ENCODE measurements around the gene EFNA5.

Gene EFNA5

DNA sequence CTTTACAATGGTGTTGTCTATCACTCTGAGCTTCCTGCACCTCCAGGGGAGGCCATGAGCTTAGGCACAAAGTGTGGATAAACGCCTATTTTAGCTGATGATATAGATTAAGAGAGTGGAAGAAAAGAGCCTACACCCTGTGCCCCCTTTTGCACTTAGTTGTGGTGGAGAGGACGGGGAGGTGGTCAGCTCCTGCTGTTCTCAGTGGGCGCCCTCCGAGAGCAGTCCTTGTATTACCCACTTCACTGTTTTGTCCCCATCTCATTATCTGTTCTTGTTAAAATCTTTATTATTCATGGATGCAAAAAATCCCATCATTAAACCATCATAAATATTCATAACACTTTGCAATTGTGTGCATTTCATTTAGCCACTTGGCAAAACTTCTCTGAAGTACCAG is 303.3 kb downstream of the EFNA5 start:
- Histone ChIP-seq H3K4me3 (no peak overlapping the region), H3K27ac (no peak overlapping the region)
- TF ChIP-seq EZH2 (IDR thresholded peaks at IDR 0.05) = no peak
- no peak for TF ChIP-seq POLR2AphosphoS5 (IDR thresholded peaks at IDR 0.05; ENCODE audit: borderline replicate concordance, low read depth, low read length)
- no peak for TF ChIP-seq FOXP2 (optimal IDR thresholded peaks at IDR 0.05; ENCODE audit: control extremely low read depth, extremely low read length, insufficient read depth)

DNA sequence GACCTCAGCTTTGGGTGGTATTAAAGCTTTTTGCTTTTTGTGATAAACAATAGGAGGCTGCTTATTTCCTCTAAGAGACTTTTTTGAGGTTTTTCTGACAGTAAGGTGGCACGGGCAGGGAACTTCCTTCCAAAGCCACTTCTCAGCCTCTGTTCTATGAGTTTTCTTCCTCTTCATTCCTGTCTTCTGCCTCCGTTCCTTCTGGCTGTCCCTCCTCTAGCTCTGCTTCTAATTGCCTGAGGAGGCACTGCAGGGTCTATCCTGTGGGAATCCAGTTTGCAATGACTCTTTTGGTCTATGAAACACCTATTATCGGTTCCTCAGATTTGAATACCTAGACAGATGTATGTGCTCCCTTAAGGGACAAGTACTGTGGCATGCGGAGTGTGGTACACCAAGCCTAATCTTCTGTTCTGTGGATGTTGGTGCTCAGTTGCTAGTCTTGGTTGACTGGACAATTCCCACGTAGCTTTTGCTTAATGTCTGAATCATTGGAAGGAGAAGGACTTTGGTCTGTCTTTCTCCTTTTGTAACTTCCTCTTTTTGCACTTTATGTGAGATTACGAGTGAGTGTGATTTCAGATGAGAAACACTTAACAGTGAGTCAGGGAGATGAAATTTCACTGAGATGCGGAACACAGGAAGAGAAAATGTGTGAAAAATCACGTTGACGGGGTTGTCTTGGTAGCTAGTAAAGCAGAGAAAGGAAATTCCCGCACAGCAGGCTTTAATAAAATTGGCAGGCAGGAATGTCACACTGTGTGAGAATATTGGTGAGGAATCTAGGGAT is 305.2 kb downstream of the EFNA5 start:
- H3K36me3 ChIP-seq (ENCODE audit: insufficient read depth, low read length) = no peaks in the 10 kb centered on the region
- TF ChIP-seq EZH2 (IDR thresholded peaks at IDR 0.05) = no peak
- no peak for TF ChIP-seq POLR2AphosphoS5 (IDR thresholded peaks at IDR 0.05; ENCODE audit: borderline replicate concordance, low read depth, low read length)
- TF ChIP-seq FOXP2 (optimal IDR thresholded peaks at IDR 0.05; ENCODE audit: control extremely low read depth, extremely low read length, insufficient read depth) = no peak
- H3K9me3 ChIP-seq (ENCODE audit: low read depth, low read length) = no peaks in the 10 kb centered on the region
- no peak for DNase-seq (ENCODE audit: low read depth, low spot score)
- no peak overlapping the region for H3K4me3 ChIP-seq
- H3K27ac ChIP-seq = no peak overlapping the region
- H3K9ac ChIP-seq (ENCODE audit: insufficient read length) = no peak overlapping the region

More for the DNA sequence above, 303.3 kb downstream of the EFNA5 start:
- DNase-seq (ENCODE audit: low read depth, low spot score) = no peak
- H3K36me3 ChIP-seq (ENCODE audit: insufficient read depth, low read length) = no peaks in the 10 kb centered on the region
- H3K9ac ChIP-seq (ENCODE audit: insufficient read length) = no peak overlapping the region
- no peaks in the 10 kb centered on the region for H3K9me3 ChIP-seq (ENCODE audit: low read depth, low read length)

DNA sequence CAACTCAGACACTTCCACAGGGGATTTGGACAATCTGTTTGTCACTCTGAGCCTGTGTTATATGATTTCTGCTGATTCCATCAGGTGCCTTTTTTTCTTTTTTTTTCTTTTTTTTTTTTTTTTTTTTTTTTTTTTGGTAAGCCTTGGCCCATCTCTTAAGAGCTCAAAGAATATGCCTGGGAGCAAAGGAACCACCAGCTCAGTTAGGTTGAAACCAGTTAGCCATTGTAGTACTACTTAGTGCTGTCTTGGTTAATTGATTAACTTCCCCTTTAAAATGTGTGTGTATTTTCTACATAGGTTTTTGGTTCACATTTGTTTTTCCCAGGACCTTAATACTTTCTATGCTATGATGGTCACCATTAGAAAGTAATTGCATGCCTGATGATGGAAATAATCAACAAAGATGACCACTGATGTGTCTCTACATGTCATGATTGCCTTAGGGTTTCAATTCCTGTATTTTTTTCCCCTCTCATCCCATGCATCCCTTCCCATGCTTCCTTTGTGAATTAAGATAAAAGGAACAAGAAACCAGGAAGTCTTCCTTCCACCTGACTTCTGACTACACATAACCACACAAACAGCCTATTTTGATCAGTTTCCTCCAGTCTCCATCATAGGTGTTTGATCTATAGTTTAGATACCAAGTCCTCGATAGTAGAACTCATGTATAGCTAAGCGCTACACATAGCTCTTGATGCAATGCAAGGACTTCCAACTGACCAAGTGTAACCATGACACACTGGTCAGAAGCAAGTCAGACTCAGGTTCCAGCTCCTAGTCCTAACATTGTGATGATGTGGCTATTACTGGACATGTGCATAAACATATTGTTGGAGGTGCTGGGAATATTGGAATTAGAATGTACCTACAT is 306.1 kb downstream of the EFNA5 start:
- TF ChIP-seq POLR2AphosphoS5 (IDR thresholded peaks at IDR 0.05; ENCODE audit: borderline replicate concordance, low read depth, low read length) = no peak
- no peak for TF ChIP-seq FOXP2 (optimal IDR thresholded peaks at IDR 0.05; ENCODE audit: control extremely low read depth, extremely low read length, insufficient read depth)
- TF ChIP-seq EZH2 (IDR thresholded peaks at IDR 0.05) = no peak
- Histone ChIP-seq H3K36me3 (ENCODE audit: insufficient read depth, low read length) (no peaks in the 10 kb centered on the region), H3K27ac (no peak overlapping the region), H3K9me3 (ENCODE audit: low read depth, low read length) (no peaks in the 10 kb centered on the region), H3K9ac (ENCODE audit: insufficient read length) (no peak overlapping the region), H3K4me3 (no peak overlapping the region)
- DNase-seq (ENCODE audit: low read depth, low spot score) = no peak

DNA sequence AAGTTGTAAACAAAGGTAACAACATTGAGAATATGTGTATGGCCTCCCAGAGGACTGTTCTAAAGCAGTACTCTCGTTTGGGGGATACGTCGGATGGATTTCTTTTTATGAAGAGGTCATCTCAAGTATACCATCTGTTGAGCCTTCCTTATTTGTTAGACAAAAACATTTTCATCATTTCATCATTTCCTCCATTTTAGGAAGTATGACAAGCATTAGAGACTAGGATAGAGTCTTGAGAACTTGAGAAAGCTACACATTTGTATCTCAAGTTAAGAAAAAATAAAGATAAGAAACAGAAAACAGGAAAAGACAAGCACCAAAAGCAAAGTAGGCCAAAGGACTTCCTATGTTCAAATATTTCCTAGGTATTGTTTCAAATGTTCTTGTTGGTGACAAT is 307.0 kb downstream of the EFNA5 start:
- H3K27ac ChIP-seq = no peak overlapping the region
- H3K4me3 ChIP-seq = no peak overlapping the region

DNA sequence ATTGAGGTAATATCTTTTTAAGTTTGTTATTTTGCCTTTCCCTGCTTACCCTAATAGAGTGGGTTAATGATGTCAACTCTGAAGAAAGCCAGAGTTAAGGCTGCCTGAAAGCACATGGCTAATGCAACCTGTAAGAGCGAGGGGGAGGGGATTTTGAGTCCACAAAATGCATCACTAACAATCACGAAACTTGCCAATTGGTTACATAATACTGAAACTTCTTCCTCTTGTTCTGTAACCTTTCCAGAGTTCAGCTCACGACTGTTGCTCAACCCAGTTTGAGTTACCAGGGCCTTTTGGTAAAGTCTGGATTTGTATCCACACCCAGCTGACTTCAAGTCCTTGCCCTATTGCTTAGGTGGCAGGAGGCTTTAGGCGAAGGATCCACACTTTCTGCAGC is 308.8 kb downstream of the EFNA5 start:
- Histone ChIP-seq H3K27ac (no peak overlapping the region), H3K9me3 (ENCODE audit: low read depth, low read length) (no peaks in the 10 kb centered on the region), H3K4me3 (no peak overlapping the region), H3K36me3 (ENCODE audit: insufficient read depth, low read length) (no peaks in the 10 kb centered on the region), H3K9ac (ENCODE audit: insufficient read length) (no peak overlapping the region)
- TF ChIP-seq FOXP2 (optimal IDR thresholded peaks at IDR 0.05; ENCODE audit: control extremely low read depth, extremely low read length, insufficient read depth) (no peak), POLR2AphosphoS5 (IDR thresholded peaks at IDR 0.05; ENCODE audit: borderline replicate concordance, low read depth, low read length) (no peak), EZH2 (IDR thresholded peaks at IDR 0.05) (no peak)
- no peak for DNase-seq (ENCODE audit: low read depth, low spot score)

More for the DNA sequence above, 307.0 kb downstream of the EFNA5 start:
- H3K9ac ChIP-seq (ENCODE audit: insufficient read length) = no peak overlapping the region
- TF ChIP-seq EZH2 (IDR thresholded peaks at IDR 0.05) (no peak), POLR2AphosphoS5 (IDR thresholded peaks at IDR 0.05; ENCODE audit: borderline replicate concordance, low read depth, low read length) (no peak), FOXP2 (optimal IDR thresholded peaks at IDR 0.05; ENCODE audit: control extremely low read depth, extremely low read length, insufficient read depth) (no peak)
- no peak for DNase-seq (ENCODE audit: low read depth, low spot score)
- H3K9me3 ChIP-seq (ENCODE audit: low read depth, low read length) = no peaks in the 10 kb centered on the region
- H3K36me3 ChIP-seq (ENCODE audit: insufficient read depth, low read length) = no peaks in the 10 kb centered on the region

DNA sequence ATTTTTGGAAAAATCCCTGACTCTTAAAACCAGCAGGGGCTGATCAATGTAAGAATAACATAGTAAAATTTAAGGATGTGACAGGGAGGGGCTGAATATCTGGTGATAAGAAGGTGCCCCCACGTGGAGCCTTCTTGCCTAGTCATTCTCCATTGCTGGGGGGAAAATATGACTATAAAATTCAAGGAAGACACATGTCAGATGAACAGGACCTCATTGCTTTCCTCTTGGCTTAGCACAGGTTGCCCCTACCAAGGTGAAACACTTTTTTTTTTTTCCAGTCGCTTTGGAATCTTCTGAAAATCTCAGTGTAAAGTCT is 310.9 kb downstream of the EFNA5 start:
- H3K4me3 ChIP-seq = peak overlapping the region; percentile 45; the same call in 1 of the 2 replicates
- no peaks in the 10 kb centered on the region for H3K36me3 ChIP-seq (ENCODE audit: insufficient read depth, low read length)
- peak overlapping the region; percentile 75; the same call in 1 of the 2 replicates for H3K27ac ChIP-seq
- no peak; the same call in 1 of the 2 replicates for TF ChIP-seq POLR2AphosphoS5 (IDR thresholded peaks at IDR 0.05; ENCODE audit: borderline replicate concordance, low read depth, low read length)
- no peak for TF ChIP-seq FOXP2 (optimal IDR thresholded peaks at IDR 0.05; ENCODE audit: control extremely low read depth, extremely low read length, insufficient read depth)
- TF ChIP-seq EZH2 (IDR thresholded peaks at IDR 0.05) = no peak
- DNase-seq (ENCODE audit: low read depth, low spot score) = no peak
- H3K9me3 ChIP-seq (ENCODE audit: low read depth, low read length) = no peaks in the 10 kb centered on the region
- H3K9ac ChIP-seq (ENCODE audit: insufficient read length) = no peak overlapping the region

DNA sequence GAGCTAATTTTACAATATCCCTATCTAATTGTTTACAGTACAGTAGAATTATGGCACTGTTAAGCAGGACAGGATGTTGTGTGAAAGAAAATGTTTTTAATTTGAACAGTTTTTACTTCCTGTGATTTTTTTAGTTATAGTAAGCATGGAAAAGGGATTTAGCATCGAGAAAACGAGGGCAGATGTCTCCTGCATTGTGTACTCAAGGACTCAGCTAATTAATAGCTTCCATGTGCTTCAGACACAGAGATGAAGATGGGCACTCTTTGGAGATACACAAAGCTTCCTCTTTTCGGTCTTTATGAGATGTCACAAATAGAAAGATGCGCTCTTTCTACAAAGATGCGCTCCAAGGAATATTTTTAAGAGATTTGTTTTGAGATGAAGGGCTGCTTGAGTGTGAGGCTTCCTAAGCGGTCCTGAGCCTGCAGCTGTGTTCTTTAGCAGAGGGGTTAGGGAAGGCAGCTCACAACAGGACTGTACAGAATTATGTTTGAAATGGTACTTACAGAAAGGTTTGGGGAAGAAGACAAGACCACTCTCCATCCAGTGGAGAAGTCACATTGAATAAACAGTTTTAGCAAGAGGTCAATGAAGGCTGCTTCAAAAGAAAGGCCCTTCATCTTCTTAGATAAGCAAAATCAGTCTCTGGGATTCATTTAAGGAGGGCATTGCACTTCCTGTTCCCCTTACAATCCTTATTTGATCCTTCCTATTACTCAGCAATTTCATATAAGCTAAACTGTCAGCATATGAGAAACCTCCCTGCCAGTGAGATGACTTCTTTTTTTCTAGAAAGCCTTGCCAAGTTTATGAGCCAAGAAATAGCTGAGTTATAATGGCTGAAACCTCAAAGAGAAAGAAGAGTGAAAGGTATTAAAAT is 311.5 kb downstream of the EFNA5 start:
- Histone ChIP-seq H3K4me3 (peak overlapping the region; percentile 45; the same call in 1 of the 2 replicates), H3K9ac (ENCODE audit: insufficient read length) (no peak overlapping the region), H3K27ac (peak overlapping the region; percentile 75; the same call in 1 of the 2 replicates), H3K9me3 (ENCODE audit: low read depth, low read length) (no peaks in the 10 kb centered on the region), H3K36me3 (ENCODE audit: insufficient read depth, low read length) (no peaks in the 10 kb centered on the region)
- TF ChIP-seq FOXP2 (optimal IDR thresholded peaks at IDR 0.05; ENCODE audit: control extremely low read depth, extremely low read length, insufficient read depth) (no peak), EZH2 (IDR thresholded peaks at IDR 0.05) (no peak), POLR2AphosphoS5 (IDR thresholded peaks at IDR 0.05; ENCODE audit: borderline replicate concordance, low read depth, low read length) (no peak; the same call in 1 of the 2 replicates)
- DNase-seq (ENCODE audit: low read depth, low spot score) = peak; percentile 57

All from SK-N-MC (cell line).